ENCODE measurements around the gene ZKSCAN8. TPM values are rescaled to one million over a fixed set of nuclear protein-coding genes. Genes with fewer than 3 reads are reported as not detected.

Gene ZKSCAN8
- total and polyA plus RNA-seq, 4 donors = 22.0 to 36.3 (median 26.9) TPM

- Histone ChIP-seq H3K36me3 (ENCODE audit: control insufficient read depth, insufficient read depth, low read length) (peaks cover 5% of the 10 kb centered on the region), H3K27ac (ENCODE audit: low read depth, low read length) (no peak overlapping the region), H3K9me3 (ENCODE audit: control insufficient read depth, insufficient read depth, low read length) (no peaks in the 10 kb centered on the region), H3K4me1 (ENCODE audit: control insufficient read depth, insufficient read depth, low read length) (peaks cover 5% of the 10 kb centered on the region), H3K27me3 (ENCODE audit: control insufficient read depth, insufficient read depth, low read length) (no peaks in the 10 kb centered on the region), H3K4me3 (ENCODE audit: low read depth, low read length) (no peak overlapping the region)
- WGBS (ENCODE audit: insufficient coverage) = 100% methylated on average over 2 of the region's 3 CpGs
- DNase-seq (ENCODE audit: low read depth in 4 of 6, low spot score in 6 of 6) = no peak
Observed at GRCh38 chr6:28158318-28158717, 16.6 kb downstream of the ZKSCAN8 start.

GRCh38 chr6:28159029-28159607 lies 17.4 kb downstream of the ZKSCAN8 start:
- H3K4me1 ChIP-seq (ENCODE audit: control insufficient read depth, insufficient read depth, low read length) = peaks cover 5% of the 10 kb centered on the region
- H3K36me3 ChIP-seq (ENCODE audit: control insufficient read depth, insufficient read depth, low read length) = peaks cover 2% of the 10 kb centered on the region
- no peak overlapping the region for H3K4me3 ChIP-seq (ENCODE audit: low read depth, low read length)
- no peaks in the 10 kb centered on the region for H3K27me3 ChIP-seq (ENCODE audit: control insufficient read depth, insufficient read depth, low read length)
- no peak overlapping the region for H3K27ac ChIP-seq (ENCODE audit: low read depth, low read length)
- H3K9me3 ChIP-seq (ENCODE audit: control insufficient read depth, insufficient read depth, low read length) = no peaks in the 10 kb centered on the region
- WGBS (ENCODE audit: insufficient coverage) = no CpG with 5 or more reads among the region's 4 CpGs
- DNase-seq (ENCODE audit: low read depth in 4 of 6, low spot score in 6 of 6) = no peak

GRCh38 chr6:28160233-28160632 lies 18.6 kb downstream of the ZKSCAN8 start:
- peaks cover 5% of the 10 kb centered on the region for H3K4me1 ChIP-seq (ENCODE audit: control insufficient read depth, insufficient read depth, low read length)
- WGBS (ENCODE audit: insufficient coverage) = 100% methylated on average over 1 of the region's 2 CpGs
- H3K9me3 ChIP-seq (ENCODE audit: control insufficient read depth, insufficient read depth, low read length) = no peaks in the 10 kb centered on the region
- H3K4me3 ChIP-seq (ENCODE audit: low read depth, low read length) = no peak overlapping the region
- peaks cover 2% of the 10 kb centered on the region for H3K36me3 ChIP-seq (ENCODE audit: control insufficient read depth, insufficient read depth, low read length)
- H3K27ac ChIP-seq (ENCODE audit: low read depth, low read length) = no peak overlapping the region
- H3K27me3 ChIP-seq (ENCODE audit: control insufficient read depth, insufficient read depth, low read length) = no peaks in the 10 kb centered on the region
- DNase-seq (ENCODE audit: low read depth in 4 of 6, low spot score in 6 of 6) = no peak

GRCh38 chr6:28161410-28162079 lies 19.9 kb downstream of the ZKSCAN8 start:
- 5% methylated on average over 28 of the region's 32 CpGs for WGBS (ENCODE audit: insufficient coverage)
- peaks cover 5% of the 10 kb centered on the region for H3K4me1 ChIP-seq (ENCODE audit: control insufficient read depth, insufficient read depth, low read length)
- H3K9me3 ChIP-seq (ENCODE audit: control insufficient read depth, insufficient read depth, low read length) = no peaks in the 10 kb centered on the region
- DNase-seq (ENCODE audit: low read depth in 4 of 6, low spot score in 6 of 6) = peak; percentile 42 to 95 (median 67)
- H3K36me3 ChIP-seq (ENCODE audit: control insufficient read depth, insufficient read depth, low read length) = no peaks in the 10 kb centered on the region
- no peaks in the 10 kb centered on the region for H3K27me3 ChIP-seq (ENCODE audit: control insufficient read depth, insufficient read depth, low read length)
- peak overlapping the region; percentile 59 for H3K4me3 ChIP-seq (ENCODE audit: low read depth, low read length)
- no peak overlapping the region for H3K27ac ChIP-seq (ENCODE audit: low read depth, low read length)

- Histone ChIP-seq H3K27me3 (ENCODE audit: control insufficient read depth, insufficient read depth, low read length) (no peaks in the 10 kb centered on the region), H3K36me3 (ENCODE audit: control insufficient read depth, insufficient read depth, low read length) (no peaks in the 10 kb centered on the region), H3K27ac (ENCODE audit: low read depth, low read length) (no peak overlapping the region), H3K4me3 (ENCODE audit: low read depth, low read length) (no peak overlapping the region), H3K4me1 (ENCODE audit: control insufficient read depth, insufficient read depth, low read length) (peaks cover 5% of the 10 kb centered on the region), H3K9me3 (ENCODE audit: control insufficient read depth, insufficient read depth, low read length) (peaks cover 2% of the 10 kb centered on the region)
- DNase-seq (ENCODE audit: low read depth in 4 of 6, low spot score in 6 of 6) = peak in 2 of 6 donors; percentile 3 to 7
- no CpG with 5 or more reads among the region's 1 CpG for WGBS (ENCODE audit: insufficient coverage)
Observed at GRCh38 chr6:28165563-28165962, 23.9 kb downstream of the ZKSCAN8 start.

- Histone ChIP-seq H3K27ac (ENCODE audit: low read depth, low read length) (no peak overlapping the region), H3K9me3 (ENCODE audit: control insufficient read depth, insufficient read depth, low read length) (peaks cover 2% of the 10 kb centered on the region), H3K4me3 (ENCODE audit: low read depth, low read length) (no peak overlapping the region), H3K27me3 (ENCODE audit: control insufficient read depth, insufficient read depth, low read length) (no peaks in the 10 kb centered on the region), H3K36me3 (ENCODE audit: control insufficient read depth, insufficient read depth, low read length) (no peaks in the 10 kb centered on the region), H3K4me1 (ENCODE audit: control insufficient read depth, insufficient read depth, low read length) (peaks cover 5% of the 10 kb centered on the region)
- WGBS (ENCODE audit: insufficient coverage) = no CpG with 5 or more reads among the region's 4 CpGs
- no peak for DNase-seq (ENCODE audit: low read depth in 4 of 6, low spot score in 6 of 6)
Observed at GRCh38 chr6:28167068-28167467, 25.4 kb downstream of the ZKSCAN8 start.

GRCh38 chr6:28167926-28168325 lies 26.2 kb downstream of the ZKSCAN8 start:
- WGBS (ENCODE audit: insufficient coverage) = 80% methylated on average over 1 of the region's 1 CpG
- Histone ChIP-seq H3K36me3 (ENCODE audit: control insufficient read depth, insufficient read depth, low read length) (no peaks in the 10 kb centered on the region), H3K9me3 (ENCODE audit: control insufficient read depth, insufficient read depth, low read length) (peaks cover 2% of the 10 kb centered on the region)

GRCh38 chr6:28171271-28171670 lies 29.6 kb downstream of the ZKSCAN8 start:
- Histone ChIP-seq H3K27me3 (ENCODE audit: control insufficient read depth, insufficient read depth, low read length) (no peaks in the 10 kb centered on the region), H3K27ac (ENCODE audit: low read depth, low read length) (no peak overlapping the region), H3K4me1 (ENCODE audit: control insufficient read depth, insufficient read depth, low read length) (no peaks in the 10 kb centered on the region), H3K9me3 (ENCODE audit: control insufficient read depth, insufficient read depth, low read length) (peaks cover 2% of the 10 kb centered on the region), H3K4me3 (ENCODE audit: low read depth, low read length) (no peak overlapping the region), H3K36me3 (ENCODE audit: control insufficient read depth, insufficient read depth, low read length) (no peaks in the 10 kb centered on the region)
- DNase-seq (ENCODE audit: low read depth in 4 of 6, low spot score in 6 of 6) = no peak
- WGBS (ENCODE audit: insufficient coverage) = 83% methylated on average over 1 of the region's 2 CpGs

More at GRCh38 chr6:28167926-28168325, 26.2 kb downstream of the ZKSCAN8 start:
- DNase-seq (ENCODE audit: low read depth in 4 of 6, low spot score in 6 of 6) = no peak
- Histone ChIP-seq H3K4me1 (ENCODE audit: control insufficient read depth, insufficient read depth, low read length) (no peaks in the 10 kb centered on the region), H3K4me3 (ENCODE audit: low read depth, low read length) (no peak overlapping the region), H3K27ac (ENCODE audit: low read depth, low read length) (no peak overlapping the region), H3K27me3 (ENCODE audit: control insufficient read depth, insufficient read depth, low read length) (no peaks in the 10 kb centered on the region)

GRCh38 chr6:28172006-28172405 lies 30.3 kb downstream of the ZKSCAN8 start:
- no peak overlapping the region for H3K4me3 ChIP-seq (ENCODE audit: low read depth, low read length)
- WGBS (ENCODE audit: insufficient coverage) = 100% methylated on average over 1 of the region's 2 CpGs
- no peak for DNase-seq (ENCODE audit: low read depth in 4 of 6, low spot score in 6 of 6)

GRCh38 chr6:28176373-28176772 lies 34.7 kb downstream of the ZKSCAN8 start:
- no CpG with 5 or more reads among the region's 1 CpG for WGBS (ENCODE audit: insufficient coverage)

More at GRCh38 chr6:28172006-28172405, 30.3 kb downstream of the ZKSCAN8 start:
- H3K9me3 ChIP-seq (ENCODE audit: control insufficient read depth, insufficient read depth, low read length) = peaks cover 2% of the 10 kb centered on the region
- H3K36me3 ChIP-seq (ENCODE audit: control insufficient read depth, insufficient read depth, low read length) = no peaks in the 10 kb centered on the region
- H3K27me3 ChIP-seq (ENCODE audit: control insufficient read depth, insufficient read depth, low read length) = no peaks in the 10 kb centered on the region
- H3K4me1 ChIP-seq (ENCODE audit: control insufficient read depth, insufficient read depth, low read length) = no peaks in the 10 kb centered on the region
- H3K27ac ChIP-seq (ENCODE audit: low read depth, low read length) = no peak overlapping the region

More at GRCh38 chr6:28176373-28176772, 34.7 kb downstream of the ZKSCAN8 start:
- Histone ChIP-seq H3K36me3 (ENCODE audit: control insufficient read depth, insufficient read depth, low read length) (no peaks in the 10 kb centered on the region), H3K4me3 (ENCODE audit: low read depth, low read length) (no peak overlapping the region), H3K4me1 (ENCODE audit: control insufficient read depth, insufficient read depth, low read length) (no peaks in the 10 kb centered on the region), H3K9me3 (ENCODE audit: control insufficient read depth, insufficient read depth, low read length) (no peaks in the 10 kb centered on the region), H3K27ac (ENCODE audit: low read depth, low read length) (no peak overlapping the region), H3K27me3 (ENCODE audit: control insufficient read depth, insufficient read depth, low read length) (no peaks in the 10 kb centered on the region)
- DNase-seq (ENCODE audit: low read depth in 4 of 6, low spot score in 6 of 6) = no peak
